NB4 (cell line): ENCODE data around the gene ZFYVE28.

Source experiments
- MAX ChIP-seq: IDR thresholded peaks from 2 replicates; pipeline ENCODE4 v1.6.1; 2011; ENCODE audit warnings: low read depth, low read length
- POLR2A ChIP-seq: IDR thresholded peaks from 2 replicates; pipeline ENCODE4 v1.6.1; 2011; ENCODE audit warnings: mild to moderate bottlenecking; ENCODE audit not compliant: insufficient read length; ENCODE audit errors: extremely low read depth
- TF ChIP-seq, protein P1 (sequence below): IDR thresholded peaks from one replicate; pipeline ENCODE4 v1.5.1; 2012; ENCODE audit warnings: low read depth, low read length

- TF ChIP-seq, protein P1, sequence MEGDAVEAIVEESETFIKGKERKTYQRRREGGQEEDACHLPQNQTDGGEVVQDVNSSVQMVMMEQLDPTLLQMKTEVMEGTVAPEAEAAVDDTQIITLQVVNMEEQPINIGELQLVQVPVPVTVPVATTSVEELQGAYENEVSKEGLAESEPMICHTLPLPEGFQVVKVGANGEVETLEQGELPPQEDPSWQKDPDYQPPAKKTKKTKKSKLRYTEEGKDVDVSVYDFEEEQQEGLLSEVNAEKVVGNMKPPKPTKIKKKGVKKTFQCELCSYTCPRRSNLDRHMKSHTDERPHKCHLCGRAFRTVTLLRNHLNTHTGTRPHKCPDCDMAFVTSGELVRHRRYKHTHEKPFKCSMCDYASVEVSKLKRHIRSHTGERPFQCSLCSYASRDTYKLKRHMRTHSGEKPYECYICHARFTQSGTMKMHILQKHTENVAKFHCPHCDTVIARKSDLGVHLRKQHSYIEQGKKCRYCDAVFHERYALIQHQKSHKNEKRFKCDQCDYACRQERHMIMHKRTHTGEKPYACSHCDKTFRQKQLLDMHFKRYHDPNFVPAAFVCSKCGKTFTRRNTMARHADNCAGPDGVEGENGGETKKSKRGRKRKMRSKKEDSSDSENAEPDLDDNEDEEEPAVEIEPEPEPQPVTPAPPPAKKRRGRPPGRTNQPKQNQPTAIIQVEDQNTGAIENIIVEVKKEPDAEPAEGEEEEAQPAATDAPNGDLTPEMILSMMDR: no peak
- TF ChIP-seq POLR2A (no peak), MAX (no peak)
Observed at GRCh38 chr4:2289311-2289954, 129.0 kb downstream of the ZFYVE28 start.
